ENCODE results near the gene ARL6IP1.
"Not testable (repeated sequence)": the region's sequence is repeated elsewhere in the genome, so short reads cannot be mapped to it uniquely, and the experiment has no call there.

ARL6IP1 gene

DNA sequence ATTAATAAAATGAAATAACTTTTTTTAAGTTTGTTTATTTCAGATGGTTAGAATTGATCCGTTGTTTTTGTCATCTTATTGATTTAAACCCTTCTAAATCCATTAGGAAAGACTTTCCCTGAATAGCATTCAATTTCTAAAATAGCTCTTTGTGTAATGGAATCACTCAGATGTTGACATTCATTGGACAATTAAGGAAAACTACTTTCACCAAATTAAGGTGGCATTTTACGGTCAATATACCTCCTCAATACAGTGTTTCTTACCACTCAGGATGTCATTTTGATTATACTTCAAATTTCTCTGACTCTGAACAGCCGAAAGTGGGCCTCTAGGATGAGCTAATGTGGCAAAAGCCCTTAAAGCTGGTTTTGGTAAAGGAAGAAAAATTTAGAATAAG is 1.8 kb downstream of the ARL6IP1 start:
- DNase-seq (ENCODE audit: low read depth, low spot score), result no peak

DNA sequence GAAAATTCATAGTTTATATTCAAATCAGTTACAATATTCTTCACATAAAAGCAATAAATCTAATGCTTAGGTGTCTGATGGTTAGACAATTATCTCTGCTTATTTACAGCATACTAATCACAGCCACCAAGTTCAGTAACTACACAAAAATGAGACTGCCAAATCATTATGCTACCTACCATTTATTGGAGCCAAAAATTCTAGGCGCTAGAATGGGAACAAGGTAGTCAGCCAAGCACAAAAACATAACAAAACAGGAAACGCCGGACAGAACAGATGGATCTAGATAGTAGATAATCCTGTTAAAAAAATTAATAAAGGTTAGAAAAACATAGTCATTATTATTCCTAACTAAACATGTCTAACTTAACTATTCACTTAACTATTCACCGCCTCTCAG is 3.6 kb downstream of the ARL6IP1 start:
- no peak for DNase-seq (ENCODE audit: low read depth, low spot score)

DNA sequence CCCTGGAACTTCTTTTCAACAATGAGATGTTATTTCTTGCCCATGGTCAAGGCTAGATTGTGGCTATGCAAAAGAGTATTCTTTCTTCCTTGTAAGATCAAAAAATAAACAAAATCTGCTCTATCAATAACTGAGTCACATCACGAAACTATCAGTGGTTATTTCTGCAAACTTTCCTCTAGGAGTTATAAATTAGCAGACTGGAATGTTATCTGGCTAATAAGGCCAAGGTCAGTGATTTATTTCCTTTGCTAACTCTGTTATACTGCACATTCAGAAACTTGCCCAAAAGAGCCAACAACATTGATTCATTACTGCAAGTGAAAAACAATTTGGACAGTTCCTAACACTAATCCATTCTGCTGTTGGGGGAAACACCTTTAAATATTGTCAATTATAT is 5.0 kb downstream of the ARL6IP1 start:
- DNase-seq (ENCODE audit: low read depth, low spot score), result no peak

DNA sequence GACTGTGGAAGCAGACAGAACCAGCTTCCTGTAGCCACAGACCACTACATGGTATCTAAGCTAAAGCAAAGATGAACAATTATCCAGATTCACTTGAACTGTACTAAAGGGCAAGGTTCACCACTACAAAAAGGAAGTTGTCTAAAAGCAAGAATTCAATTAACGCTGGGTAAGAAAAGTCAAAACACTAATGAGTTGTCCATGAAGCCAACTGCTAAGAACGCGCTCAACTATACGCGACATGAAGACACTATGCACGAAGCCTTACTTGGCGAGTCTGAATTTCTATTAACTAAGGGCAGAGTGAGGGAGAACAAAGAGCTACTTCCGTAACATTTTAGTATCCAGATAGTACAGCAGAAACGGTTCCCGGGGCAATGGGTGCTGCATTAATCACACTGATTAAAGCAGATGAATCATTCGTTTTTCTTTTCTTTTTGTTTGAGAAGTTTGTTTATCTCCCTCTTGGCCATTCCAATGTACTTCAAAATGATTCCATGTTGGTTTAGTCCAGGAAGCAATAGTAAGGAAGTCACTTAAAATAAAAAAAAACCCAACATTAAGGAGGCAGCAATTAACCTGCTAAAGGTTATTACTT is 8.4 kb downstream of the ARL6IP1 start:
- DNase-seq (ENCODE audit: low read depth, low spot score), result no peak

DNA sequence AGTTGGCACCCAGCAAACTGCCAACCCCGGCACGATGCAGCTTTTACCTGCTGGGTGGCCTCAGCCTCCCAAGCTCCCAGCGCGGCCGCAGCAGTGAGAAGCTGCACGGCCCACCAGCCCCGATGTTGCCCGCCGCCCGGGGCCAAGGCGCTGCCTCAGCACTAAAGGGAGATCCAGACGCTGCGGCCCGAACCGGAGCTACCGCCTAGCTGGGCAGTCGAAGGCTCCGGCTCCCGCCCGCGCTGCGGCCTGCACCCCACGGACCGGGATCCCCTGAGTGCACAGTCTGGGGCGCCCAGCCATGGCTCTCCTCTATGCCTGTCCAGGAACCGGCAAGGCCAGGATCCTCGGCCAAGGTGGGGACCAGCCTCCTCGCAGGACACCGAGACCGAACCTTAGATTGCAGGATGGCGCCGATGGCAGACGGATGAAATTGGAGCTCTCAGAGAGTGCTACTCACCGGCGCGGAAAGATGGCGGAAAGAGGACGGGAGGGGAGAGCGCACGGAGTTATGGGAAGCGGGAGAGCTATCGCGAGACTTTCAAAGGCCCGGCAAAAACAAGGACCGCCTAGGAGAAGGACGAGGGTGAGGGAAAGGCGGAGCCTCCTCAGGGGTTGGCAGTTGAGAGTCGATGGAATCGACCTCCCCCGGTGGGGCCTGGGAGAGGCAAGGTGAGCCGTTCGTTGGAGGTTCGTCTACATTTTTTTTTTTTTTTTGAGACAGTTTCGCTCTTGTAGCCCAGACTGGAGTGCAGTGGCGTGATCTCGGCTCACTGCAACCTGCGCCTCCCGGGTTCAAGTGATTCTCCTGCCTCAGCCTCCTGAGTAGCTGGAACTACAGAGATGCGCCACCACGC is 11.3 kb downstream of the ARL6IP1 start, which contains the start of gene RPS15A:
RPS15A (minus strand) TSS at position 485 of the 857 bp plus-strand sequence. CDS start 1,221 bp downstream, outside the sequence.
- DNase-seq (ENCODE audit: low read depth, low spot score), result peak; percentile 97

DNA sequence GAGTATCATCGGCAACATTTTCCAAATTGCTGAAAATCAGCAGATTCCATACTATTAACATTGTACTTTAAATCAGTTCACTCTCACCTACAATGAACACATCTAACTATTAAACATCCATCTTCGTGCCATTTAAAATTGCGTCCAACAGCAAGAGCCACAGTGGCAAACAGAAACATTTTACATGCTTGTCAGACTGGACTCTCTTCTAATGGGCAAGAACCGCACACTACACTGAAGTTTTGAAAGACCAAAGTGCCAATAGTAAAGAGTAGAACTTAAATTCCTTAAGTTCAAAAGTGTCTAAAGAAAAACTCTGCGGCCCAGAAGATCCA is 11.9 kb downstream of the ARL6IP1 start:
- no peak for DNase-seq (ENCODE audit: low read depth, low spot score)

DNA sequence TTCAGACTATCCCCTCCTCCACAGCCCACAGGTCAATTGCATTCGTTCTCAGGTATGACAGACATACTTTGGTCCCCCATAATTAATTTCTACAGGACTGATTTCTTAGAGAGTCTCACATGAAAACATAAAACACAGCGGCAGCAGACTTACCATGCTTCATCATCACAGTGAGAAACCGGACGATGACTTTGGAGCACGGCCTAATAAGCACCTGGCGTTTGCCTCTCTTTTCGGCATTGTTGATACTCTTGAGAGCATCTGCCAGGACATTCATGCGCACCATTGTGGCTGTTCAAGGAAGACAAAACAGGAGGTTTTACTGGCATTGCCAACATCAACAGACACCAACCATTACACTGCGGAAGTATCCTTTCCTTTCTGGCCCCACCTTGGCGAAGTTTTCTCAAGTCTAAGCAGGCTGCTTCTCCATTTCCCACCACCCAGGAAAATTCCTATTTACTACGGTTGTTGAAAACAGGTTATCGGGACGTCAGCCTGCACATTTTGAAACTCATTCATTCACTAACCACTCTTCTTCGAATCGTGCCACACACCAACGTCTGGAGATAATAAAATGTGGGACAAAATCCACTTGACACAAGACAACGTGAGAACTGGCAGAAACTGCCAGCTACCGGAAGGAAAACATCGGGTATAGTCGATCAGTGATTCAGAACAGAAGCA is 12.4 kb downstream of the ARL6IP1 start:
- no peak for DNase-seq (ENCODE audit: low read depth, low spot score)

DNA sequence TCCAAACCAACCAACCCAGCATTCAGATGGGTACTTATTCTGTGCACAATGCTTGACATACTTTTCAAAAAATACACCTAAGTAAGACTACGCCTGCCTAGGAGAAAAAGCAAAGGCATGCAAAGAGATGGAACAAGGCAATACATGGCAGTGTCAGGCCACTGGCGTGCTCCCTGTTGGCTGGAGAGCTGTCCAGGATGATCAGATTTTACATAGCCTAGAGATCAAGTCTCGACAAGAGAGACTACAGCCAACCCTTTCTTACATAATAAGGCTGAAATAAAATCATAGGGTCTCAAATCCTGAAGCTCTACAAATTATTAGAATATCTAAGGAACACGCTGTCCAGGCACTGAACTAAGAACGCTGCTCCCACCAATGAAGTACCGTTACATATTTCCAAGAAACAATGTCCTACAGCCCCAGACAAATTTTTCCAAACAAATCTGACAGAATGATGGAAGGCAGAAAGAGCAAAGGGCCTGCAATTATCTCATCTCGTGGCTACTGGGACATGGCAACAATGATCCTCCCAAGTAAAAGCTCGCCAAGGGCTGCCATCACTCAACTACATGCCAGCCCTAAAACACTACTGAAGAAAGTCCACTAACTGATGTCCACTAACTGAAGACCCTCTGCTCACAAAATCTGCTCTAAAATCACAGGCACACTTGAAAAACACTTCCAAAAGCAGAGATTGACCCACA is 16.3 kb downstream of the ARL6IP1 start:
- no peak for DNase-seq (ENCODE audit: low read depth, low spot score)

DNA sequence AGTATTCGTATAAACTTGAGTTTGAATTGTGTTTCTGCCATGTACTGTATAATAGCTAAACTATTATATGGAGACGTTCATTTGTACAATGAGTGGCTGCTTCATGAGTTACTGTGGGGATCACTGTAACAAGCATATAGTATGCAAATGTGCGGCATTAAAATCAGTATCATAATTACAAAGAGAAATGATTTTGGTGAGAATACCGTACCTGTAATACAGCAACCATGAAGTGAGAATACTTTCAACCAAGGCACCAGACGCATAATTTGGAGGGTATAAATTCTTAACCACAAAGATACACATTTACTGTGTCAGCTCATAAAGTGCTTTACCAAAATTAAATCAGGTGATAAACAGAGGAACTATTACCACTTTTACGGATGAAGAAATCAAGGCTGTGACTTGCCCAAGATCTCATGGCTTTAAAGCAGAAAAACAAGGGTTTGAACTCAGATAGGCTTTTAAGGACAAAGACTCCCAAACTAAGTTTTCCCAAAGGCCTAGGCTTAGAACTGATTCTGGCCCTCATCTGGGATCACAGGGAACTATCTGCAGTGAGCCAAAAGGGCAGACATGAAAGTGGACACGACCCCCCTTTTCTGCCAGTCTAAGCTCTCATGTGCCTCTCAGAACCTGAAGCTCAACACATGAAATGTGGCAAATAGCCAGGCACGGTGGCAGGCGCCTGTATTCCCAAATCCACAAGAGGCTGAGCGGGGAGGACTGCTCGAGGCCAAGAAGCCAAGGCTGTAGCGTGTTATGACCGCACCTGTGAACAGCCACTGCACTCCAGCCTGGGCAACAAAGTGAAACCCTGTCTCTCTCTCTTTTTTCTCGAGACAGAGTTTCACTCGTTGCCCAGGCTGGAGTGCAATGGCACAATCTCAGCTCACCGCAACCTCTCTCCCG is 17.7 kb downstream of the ARL6IP1 start:
- no peak for DNase-seq (ENCODE audit: low read depth, low spot score)

DNA sequence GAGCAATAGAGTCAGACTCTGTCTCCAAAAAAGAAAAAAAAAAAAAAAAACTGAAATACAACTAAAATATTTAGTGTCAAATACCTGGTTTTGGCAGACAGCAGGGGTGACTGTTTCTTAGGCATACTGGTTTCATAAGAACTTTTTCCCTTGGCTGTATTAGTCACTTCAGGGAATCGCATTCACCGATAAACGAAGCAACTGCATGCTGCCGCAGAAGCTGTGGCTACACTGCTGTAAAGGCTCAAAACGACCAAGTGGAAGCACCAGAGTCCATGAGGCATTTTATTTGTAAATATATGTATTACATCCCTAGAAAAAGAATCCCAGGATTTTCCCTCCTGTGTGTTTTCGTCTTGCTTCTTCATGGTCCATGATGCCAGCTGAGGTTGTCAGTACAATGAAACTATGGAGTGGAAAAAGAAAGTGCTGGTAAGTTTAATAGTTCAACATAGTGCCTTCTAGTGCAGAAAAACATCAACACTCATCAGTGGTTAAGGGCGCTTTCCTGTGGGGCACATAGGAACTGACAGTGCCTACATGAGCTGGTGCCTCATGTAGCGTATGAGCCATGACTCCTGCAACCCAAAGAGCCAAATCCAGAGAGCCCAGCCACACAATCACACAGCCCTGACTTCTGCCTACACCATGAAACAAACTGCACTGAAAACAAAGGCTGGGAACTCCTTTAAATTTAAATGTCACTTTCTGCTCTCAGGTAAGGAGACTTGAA is 18.5 kb downstream of the ARL6IP1 start:
- no peak for DNase-seq (ENCODE audit: low read depth, low spot score)

DNA sequence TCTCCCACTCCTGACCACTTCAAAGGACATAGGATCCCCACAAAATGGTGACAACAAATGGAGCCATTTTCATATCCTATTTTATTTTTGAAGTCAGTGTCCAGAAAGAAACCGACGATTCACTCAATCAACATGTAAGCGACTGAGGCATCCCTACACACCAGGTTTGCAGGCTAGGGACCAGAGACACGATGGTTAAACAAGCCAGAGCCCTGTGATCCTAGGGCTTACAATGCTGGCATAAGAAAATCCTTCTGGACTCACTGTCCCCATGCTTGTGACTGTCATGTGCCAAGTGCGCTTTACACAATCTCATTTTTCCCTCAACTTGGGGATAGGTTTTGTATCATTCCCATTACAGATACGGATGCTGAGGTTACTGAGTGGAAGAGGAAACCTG is 20.1 kb downstream of the ARL6IP1 start:
- not testable (repeated sequence) for DNase-seq (ENCODE audit: low read depth, low spot score)

DNA sequence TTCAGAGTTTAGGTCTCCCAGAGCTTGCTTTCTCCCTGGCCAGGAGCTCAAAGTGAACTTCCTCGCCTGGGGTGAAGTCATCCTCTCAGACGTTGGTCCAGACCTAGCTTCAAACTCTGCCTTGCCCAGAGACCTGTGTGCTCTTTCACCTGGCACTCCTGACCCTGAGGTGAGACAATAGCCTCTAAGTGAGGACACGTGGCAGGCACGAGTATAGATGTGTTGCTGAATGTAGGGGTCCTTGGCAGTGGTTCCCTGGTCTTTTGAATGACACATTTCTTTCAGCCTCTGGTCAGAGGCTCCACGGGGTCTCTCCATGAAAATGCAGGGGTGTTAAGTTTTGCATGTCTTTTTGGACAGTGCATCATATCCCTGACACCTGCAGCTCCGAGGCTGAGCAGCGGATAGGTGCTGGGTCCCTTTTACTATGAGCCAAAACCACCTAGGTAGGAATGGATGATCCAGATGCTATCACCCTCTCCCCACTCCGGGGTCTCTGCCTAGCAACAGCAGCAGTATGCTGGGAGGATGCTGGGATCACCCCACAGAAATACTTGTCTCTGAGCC is 20.8 kb downstream of the ARL6IP1 start:
- DNase-seq (ENCODE audit: low read depth, low spot score), result not testable (repeated sequence)

DNA sequence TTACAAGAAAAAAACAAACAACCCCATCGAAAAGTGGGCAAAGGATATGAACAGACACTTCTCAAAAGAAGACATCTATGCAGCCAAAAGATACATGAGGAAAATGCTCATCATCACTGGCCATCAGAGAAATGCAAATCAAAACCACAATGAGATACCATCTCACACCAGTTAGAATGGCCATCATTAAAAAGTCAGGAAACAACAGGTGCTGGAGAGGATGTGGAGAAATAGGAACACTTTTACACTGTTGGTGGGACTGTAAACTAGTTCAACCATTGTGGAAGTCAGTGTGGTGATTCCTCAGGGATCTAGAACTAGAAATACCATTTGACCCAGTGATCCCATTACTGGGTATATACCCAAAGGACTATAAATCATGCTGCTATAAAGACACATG is 23.7 kb downstream of the ARL6IP1 start:
- not testable (repeated sequence) for DNase-seq (ENCODE audit: low read depth, low spot score)

DNA sequence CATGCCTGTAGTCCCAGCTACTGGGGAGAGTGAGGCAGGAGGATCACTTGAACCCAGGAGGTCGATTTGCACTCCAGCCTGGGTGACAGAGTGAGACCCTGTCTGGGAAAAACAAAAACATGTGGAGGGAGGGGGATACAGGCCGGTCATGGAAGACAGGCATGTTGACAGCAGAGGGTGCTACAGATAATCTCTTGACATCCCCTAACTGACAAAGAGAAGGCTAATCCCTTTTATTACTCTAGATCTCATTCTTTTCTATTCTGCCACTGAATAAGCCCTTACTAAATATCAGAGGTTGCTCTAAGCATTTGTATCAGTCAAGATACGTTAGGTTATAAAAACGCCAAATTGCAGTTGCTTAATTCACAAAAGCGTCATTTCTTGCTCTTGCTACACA is 25.0 kb downstream of the ARL6IP1 start:
- DNase-seq (ENCODE audit: low read depth, low spot score), result not testable (repeated sequence)

DNA sequence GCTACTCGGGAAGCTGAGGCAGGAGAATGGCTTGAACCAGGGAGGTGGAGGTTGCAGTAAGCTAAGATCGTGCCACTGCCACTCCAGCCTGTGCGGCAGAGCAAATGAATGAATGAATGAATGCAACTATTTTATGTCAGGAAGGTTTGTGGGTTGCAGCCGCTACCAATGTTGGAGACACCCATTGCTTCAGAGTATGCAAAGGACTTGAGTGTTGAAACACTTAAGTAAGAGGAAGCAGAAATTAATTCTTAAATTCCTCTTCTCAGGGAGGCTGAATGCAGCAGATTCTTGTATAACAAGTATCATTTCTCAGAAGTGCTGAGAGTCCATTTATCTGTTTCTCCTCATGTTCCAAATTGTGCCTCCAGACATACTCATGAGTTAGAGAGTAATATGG is 26.7 kb downstream of the ARL6IP1 start:
- not testable (repeated sequence) for DNase-seq (ENCODE audit: low read depth, low spot score)

DNA sequence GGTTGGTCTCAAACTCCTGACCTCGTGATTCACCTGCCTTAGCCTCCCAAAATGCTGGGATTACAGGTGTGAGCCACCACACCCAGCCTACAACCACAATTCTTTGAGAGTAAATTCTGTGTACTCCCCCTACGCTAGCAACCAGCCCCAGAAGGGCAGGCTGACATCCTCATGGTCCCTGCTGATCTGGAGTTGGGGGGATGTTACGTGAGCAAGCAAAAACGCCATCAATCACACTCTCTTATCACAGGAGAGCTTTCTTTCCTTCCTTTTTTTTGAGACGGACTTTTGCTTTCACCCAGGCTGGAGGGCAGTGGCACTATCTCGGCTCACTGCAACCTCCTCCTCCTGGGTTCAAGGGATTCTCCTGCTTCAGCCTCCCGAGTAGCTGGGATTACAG is 29.2 kb downstream of the ARL6IP1 start:
- not testable (repeated sequence) for DNase-seq (ENCODE audit: low read depth, low spot score)

DNA sequence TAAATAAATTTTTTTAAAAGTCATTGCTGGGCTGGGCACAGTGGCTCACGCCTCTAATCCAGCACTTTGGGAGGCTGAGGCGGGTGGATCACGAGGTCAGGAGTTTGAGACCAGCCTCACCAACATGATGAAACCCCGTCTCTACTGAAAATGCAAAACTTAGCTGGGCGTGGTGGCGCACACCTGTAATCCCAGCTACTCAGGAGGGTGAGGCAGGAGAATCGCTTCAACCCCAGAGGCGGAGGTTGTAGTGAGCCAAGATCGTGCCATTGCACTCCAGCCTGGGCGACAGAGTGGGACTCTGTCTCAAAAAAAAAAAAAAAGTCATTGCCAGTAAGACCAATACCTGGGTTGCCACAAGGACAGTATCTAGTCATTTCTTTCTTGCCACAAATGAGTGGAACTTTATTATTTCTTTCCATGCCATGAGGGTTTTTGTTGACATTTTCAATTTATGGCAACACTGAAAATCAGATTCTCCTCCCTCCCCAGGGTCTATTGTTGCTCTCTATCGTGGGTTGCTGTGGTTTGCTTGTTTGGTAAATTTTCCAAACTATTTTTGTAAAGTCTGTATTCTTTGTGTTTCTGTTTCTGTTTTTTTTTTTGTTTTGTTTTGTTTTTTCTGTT is 30.9 kb downstream of the ARL6IP1 start:
- not testable (repeated sequence) for DNase-seq (ENCODE audit: low read depth, low spot score)

DNA sequence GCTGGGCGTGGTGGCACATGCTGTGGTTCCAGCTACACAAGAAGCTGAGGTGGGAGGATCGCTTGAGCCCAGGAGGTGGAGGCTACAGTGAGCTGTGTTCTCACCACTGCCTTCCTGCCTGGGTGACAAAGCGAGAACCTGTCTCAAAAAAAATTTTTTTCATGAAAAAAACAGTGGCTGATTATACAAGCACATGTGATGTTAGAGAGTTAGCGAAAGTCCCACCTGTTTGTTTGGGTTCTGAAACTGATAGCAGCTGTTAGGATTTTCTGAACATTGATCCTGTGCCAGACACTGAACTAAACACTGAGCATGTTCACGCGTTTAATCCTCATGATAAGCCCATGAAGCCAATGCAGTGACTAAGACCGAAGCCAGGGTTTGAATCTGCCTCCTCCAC is 34.1 kb downstream of the ARL6IP1 start:
- not testable (repeated sequence) for DNase-seq (ENCODE audit: low read depth, low spot score)

DNA sequence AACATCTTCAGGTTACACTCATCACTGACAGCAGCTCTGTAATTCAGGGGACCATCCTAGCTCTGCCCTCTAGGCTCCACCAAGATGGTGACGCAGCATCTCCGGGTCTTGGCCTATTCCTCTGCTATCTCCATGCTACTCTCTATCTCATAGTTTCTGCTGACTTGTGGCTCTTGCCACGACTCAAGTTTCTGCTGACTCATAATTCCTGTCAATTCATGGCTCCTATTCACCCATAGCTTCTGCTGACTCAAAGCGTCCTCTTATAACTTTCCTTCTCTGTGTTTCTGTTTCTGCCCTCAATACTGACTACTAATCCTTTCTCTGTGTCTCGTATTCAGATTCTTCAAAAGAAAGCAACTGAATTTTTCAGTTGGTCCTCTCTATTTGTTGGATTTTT is 38.6 kb downstream of the ARL6IP1 start:
- not testable (repeated sequence) for DNase-seq (ENCODE audit: low read depth, low spot score)

Data from iPS DF 19.7 (cell line).